Gastrocnemius medialis (tissue), 4 donors: ENCODE measurements around the gene EYA4.

Source experiments
- POLR2A ChIP-seq, 2 donors: fragments of 450-650 bp; IDR thresholded peaks; one replicate each; pipeline ENCODE4 v1.6.1; 2017; ENCODE audit warnings: antibody characterized with exemption in 2 of 2, mild to moderate bottlenecking in 2 of 2, moderate library complexity in 2 of 2
- TF ChIP-seq, protein P1 (sequence below), 5 experiments: fragments of 450-650 bp in 3 of 5; fragments of 200-600 bp in 2 of 5; sonication (generic) in 2 of 5; IDR thresholded peaks in 4 of 5; conservative IDR thresholded peaks in 1 of 5; 1 replicate in 4 of 5; 2 replicates in 1 of 5; pipeline ENCODE4 v1.5.1; 2016 to 2019; ENCODE audit warnings: antibody characterized with exemption in 5 of 5, mild to moderate bottlenecking in 3 of 5, moderate library complexity in 3 of 5

DNA sequence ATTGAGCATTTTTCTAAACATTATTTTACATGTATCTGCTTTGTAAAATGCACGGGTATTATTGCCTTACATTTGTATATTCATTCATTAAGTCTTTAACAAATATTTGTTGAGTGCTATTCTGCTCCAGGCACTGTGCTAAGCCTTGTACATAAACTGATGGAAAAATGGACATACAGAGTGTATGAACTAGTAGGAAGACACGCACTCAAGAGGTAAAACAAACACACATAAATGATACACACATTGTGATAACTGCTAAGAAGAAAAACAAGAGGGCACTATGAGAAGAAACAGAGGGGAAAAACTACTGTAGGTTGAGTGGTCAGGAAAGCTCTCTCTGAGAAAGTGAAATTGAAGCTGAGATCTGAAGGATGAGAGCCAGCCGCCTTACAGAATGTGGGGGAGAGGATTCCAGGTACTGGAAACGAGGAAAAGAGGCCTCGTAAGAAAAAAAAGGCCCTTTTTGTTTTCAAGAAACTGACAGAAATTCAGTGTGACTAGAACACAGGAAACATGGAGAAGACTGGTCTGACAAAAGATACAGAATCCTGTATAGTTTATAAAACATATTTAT is 117.5 kb downstream of the EYA4 start:
- TF ChIP-seq, protein P1, sequence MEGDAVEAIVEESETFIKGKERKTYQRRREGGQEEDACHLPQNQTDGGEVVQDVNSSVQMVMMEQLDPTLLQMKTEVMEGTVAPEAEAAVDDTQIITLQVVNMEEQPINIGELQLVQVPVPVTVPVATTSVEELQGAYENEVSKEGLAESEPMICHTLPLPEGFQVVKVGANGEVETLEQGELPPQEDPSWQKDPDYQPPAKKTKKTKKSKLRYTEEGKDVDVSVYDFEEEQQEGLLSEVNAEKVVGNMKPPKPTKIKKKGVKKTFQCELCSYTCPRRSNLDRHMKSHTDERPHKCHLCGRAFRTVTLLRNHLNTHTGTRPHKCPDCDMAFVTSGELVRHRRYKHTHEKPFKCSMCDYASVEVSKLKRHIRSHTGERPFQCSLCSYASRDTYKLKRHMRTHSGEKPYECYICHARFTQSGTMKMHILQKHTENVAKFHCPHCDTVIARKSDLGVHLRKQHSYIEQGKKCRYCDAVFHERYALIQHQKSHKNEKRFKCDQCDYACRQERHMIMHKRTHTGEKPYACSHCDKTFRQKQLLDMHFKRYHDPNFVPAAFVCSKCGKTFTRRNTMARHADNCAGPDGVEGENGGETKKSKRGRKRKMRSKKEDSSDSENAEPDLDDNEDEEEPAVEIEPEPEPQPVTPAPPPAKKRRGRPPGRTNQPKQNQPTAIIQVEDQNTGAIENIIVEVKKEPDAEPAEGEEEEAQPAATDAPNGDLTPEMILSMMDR (IDR thresholded peaks at IDR 0.05 in 4 of 5, conservative IDR thresholded peaks at IDR 0.05 in 1 of 5), result no peak
- TF ChIP-seq POLR2A (IDR thresholded peaks at IDR 0.05), result no peak
